HG03064 (cell line): ENCODE data around the gene CCDC146.
"Not testable (repeated sequence)": the region's sequence is repeated elsewhere in the genome, so short reads cannot be mapped to it uniquely, and the experiment has no call there.

Source experiments
- ATAC-seq: cut with Tn5 transposase; IDR thresholded peaks from one replicate; pipeline ENCODE4 v1.9.1; 2021; ENCODE audit warnings: low read depth; ENCODE audit not compliant: unreplicated experiment

The CCDC146 gene

DNA sequence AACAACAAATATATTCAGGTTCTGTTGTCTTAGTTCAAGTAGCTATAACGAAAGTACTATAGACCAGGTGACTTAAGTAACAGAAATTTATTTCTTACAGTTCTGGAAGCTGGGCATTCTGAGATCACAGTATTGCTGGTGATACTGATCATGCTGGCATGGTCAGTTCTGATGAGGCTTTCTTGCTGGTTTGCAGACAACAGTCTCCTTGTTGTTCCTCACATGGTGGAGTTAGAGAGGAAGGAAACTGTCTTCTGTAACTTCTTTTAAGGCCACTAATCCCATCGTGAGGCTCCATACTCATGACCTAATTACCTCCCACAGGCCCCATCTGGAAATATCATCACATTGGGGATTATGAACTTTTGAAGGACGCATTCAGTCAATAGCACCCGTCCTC lies 17.9 kb downstream of the CCDC146 start:
- ATAC-seq, result not testable (repeated sequence)

DNA sequence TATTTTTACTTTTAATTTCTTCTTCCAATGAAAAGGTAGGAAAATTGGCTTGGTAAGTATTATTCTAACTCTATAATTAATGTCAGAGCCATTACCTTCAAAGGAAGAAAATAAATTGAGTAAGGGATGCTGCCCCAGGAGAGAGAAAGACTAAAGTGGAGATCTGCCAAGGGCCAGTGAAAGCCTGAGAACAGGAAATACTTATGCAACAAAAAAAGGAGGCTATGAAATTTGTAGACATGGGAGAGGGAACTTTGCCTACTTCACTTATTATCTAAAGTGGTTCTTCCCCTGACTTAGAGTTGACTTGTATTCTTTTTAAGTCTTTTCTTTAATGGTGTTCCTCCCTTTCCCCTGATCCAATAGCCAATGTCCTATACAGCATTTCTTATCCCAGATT lies 29.8 kb downstream of the CCDC146 start:
- ATAC-seq, result not testable (repeated sequence)

DNA sequence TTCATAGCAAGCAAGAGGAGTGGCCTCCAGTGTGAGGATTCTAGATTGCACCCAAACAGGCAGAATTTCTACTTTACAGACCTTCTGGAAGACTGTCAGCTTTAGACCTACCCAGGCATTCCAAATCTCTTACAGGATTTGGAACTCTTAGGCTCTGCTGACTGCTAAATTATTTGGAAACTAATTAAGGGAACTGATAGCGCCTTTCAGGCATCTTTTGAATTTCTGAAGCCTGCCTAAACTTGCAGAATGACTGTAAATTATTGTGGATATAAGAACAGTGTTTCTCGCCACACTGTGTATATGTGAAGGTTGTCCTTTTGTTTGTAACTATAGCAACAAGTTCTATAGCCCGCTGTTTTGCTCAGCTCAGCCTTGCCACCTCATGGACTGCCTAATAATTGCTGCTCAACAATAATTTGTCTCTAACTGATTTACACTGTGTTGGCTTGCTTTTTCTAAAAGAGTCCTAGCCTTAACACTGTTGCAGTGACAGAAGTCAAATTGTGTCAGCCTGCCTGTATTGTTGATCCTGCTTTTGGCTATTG lies 32.6 kb downstream of the CCDC146 start:
- ATAC-seq, result peak; percentile 38

DNA sequence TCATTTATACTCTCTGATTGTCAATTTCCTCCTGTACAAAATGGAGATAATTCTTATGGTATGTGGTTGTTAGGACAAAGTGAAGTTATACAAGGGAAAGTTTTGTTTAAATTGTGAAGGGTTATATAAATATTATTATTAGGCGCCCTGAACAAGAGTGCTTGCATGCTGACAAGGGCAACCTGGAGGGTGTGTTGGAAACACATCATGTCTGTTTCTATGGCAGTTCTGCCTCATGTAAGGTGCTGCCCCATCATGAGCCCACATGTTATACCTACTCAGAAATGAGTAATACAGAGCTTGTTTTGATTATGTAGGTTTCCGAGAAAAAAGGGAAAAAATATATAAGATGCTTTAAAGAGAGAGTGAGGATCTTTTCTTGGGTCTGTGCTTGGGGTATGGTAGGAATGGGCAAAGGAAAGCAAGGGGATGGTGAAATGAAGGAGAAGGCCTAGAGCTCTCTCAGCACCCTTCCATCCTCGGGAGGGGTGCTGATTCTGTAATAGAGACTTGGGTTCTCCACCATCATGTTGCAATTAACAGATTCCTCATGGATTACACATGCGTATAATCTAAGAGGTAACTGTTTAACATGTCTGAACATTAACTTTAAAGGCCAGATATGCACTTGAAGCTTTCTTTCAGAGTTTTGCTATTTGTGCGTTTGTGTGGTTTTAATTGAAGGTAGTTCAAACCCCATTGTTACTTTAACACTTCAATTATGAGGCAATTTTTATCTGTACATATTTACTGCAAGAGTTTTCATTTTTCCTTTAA lies 33.4 kb downstream of the CCDC146 start:
- ATAC-seq, result not testable (repeated sequence)

DNA sequence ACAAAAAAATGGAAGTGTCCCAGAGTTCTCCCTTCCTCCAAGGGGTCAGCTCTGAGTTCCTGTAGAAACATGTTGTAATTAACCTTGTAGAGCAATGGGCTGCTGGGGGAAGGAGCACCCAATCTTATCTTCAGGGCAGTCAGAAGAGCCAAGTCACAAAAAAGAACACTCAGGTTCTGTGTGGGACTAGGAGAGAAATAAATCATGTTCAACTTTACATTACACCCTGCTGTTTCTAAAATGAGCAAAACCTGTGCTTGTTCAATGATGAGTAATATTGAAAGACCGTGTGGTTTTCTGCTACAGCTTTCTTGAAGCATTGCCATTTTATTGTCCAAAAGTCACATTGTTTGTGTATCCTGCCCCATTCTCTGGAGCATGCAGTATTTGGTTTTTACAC lies 34.6 kb downstream of the CCDC146 start:
- ATAC-seq, result peak; percentile 84

DNA sequence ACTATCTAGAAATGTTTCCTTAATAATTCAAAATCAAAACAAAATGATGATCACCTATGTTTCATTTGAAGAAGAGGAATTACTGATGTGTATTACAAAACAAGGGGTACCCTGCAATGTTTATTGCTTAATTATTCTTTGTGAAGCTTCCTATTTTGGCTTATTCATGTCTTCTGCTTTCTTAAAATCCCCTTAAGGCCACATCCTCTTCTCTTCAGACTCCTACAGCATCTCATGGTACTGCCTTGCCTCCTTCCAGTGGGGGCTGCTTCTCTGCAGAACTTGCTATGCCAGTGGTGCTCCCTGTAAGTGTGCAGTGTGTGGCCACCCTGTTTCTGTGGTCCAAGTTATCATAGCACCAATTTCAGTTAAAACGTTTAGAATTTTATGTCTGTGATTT lies 35.0 kb downstream of the CCDC146 start:
- peak; percentile 59 for ATAC-seq

DNA sequence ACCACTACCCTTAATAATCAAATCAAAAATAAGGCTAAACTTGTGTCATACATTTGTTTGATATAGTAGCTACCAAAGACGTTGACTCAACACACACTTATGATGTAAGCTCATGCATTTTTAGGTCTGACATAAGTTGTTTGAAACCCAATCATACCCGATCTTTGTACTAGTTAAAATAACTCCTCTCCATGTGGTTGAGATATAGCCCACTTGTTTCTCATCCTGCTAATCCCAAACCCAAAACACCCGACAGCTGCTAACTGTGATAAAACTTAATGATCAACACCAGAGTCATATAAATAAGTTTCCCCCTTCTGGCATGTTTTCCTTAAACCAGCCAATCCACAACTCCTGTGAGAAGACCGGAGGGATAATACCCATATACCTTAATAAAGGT lies 48.7 kb downstream of the CCDC146 start:
- not testable (repeated sequence) for ATAC-seq

DNA sequence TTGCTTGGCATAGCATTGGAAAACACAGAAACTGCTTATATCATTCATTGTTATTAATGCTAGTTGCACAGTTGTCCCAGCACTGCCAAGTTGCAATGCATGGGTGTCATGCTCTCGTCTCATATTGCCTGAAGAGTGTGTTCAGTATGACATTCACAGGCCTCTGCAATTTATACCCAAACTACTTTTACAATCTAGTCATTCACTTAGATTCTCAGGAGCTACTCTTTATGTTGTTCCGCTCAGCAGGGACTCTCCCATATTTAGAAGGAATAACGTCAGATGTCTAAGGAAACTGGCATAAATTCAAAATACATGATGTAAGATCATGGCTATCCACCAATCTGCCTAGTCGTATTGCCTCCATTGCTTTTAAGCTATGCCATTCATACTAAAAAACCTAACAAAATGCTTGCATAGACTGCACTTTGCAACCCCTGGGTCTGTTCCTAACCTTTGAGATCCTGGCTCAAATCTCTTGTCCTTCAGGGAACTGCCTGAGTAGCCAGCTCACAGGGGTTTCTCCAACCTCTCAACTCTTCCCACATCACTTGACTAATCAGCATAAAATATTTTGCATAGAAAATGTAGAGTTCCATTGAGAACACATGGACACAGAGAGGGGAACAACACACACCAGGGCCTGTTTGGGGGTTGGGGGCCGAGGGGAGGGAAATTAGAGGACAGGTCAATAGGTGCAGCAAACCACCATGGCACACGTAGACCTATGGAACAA lies 50.2 kb downstream of the CCDC146 start:
- not testable (repeated sequence) for ATAC-seq

DNA sequence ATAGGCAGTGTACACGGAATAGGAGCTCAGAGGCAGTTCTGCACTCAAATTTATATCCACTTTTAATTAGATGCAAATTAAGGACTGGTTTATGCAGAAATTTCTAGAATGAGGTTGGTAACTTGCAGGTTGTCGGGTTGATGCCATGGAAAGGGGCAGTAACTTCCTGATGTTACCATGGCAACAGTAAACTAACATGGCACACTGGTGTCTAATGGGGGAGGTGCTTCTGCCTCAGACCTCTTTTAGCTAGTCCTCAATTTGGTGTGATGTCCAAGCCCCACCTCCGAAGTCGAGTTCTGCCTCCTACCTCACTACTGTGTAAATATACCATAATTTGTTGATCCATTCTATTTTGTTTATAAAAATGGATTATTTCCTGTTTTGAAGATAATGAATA lies 52.0 kb downstream of the CCDC146 start:
- ATAC-seq, result not testable (repeated sequence)

DNA sequence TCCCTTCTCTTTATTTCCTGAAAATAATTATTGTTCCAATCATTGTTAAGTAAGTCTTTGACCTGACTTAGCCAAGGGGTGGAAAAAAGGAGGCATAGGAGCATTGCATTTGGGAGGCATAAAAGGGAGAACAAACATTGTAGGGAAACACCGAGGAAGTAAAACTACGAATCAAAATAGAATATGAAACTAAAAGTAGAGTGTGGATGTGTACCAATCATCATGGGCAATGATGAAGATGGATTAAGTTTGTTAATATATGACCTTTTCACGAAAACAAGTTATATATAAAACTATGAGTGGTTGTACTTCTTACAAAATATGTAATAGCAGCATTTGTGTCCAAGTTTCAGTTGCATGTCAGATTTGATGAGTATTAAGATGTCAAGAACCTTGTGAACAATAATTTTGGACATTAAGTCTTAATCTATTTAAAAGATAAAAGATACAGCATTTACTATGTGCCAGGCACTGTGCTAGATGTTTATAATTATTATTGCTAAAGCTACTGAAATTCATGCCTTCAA lies 52.9 kb downstream of the CCDC146 start:
- peak; percentile 61 for ATAC-seq

DNA sequence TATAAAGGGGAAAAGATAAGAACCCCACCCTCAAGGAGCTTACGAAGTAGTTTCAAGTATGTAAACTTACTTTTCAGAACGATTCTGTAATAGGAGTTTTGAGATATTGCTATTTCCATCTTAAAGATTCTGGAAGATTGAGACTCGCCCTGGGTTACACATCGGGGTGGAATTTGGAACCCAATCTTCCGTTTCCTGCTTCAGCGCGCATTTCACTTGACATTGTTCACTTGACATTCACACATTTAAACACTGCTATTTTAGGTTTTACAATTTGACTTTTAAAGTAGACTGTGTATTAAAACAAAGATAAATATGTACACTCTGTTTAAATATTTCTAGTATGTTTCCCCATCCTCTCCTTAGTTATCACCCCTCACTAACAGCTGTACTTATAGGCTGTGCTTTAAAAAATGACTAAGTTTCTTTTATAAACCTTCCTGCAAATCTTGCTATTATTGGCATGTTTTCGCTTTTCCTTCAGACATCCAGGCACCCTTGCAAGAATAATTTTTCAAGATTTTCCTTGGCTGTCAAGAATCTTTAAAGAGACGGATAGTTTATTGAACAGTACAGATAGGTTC lies 55.0 kb downstream of the CCDC146 start:
- ATAC-seq, result not testable (repeated sequence)

DNA sequence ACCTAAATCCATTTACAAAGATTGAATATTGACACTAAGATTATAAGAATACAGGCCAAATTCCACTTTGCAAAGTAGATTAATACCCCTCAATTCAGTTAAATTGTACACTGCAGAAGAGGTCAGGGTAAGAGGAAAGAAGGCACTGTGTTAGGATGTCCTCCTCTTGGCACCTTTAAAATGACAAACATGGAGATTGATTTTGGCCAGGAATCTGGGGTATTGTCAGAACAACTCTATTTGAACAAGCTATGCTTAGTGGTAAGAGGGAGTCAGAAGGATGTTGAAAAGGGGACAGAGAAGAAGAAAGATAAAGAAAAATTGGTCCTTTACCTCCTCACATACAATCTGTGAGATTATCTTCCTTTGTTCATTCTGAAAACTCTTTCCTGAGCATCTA lies 55.6 kb downstream of the CCDC146 start:
- ATAC-seq, result not testable (repeated sequence)

DNA sequence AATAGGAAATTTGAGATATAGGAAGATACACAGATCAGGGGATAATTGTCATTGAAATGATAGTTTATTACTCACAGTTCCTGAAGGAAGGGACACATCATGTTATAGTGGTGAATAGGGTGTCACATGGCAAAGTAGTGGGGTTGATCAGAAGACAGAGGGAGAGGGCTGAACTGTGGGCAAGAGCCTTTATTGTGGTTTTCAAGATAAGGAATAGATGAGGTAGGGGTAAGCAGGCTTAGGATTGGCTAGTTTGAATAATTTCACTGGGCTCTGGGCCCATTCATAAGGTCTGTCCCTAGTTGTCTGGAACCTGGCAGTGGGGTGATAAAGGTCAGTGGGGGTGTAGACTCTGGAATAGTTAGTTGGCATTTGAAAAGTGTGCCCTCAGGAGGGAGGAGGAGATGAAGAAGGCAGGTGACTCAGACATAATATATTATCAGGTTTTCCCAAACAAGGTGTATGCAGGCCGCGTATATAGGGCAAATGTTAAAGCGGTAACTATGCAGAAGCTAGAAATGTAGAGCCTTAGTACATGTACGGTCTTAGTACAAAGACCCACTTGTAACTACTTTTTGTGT lies 58.7 kb downstream of the CCDC146 start:
- ATAC-seq, result no peak

DNA sequence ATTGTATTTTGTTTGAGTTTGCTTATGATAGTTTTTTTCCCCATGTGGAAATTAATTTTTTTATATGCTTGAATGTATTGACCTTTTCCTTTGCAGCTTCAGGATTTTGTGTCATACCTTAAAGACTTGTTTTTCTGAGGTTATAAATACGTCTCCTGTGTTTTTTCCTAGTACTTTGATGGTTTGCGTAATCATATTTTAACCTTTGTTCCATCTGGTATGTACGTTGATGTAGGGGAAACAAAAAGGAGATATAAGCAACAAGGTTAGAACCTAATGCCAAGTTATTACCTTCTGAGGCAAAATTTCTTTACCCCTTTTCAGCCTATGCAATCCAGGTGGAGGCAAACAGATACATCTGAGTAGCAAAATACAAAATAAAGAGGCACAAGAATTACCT lies 59.3 kb downstream of the CCDC146 start:
- no peak for ATAC-seq

DNA sequence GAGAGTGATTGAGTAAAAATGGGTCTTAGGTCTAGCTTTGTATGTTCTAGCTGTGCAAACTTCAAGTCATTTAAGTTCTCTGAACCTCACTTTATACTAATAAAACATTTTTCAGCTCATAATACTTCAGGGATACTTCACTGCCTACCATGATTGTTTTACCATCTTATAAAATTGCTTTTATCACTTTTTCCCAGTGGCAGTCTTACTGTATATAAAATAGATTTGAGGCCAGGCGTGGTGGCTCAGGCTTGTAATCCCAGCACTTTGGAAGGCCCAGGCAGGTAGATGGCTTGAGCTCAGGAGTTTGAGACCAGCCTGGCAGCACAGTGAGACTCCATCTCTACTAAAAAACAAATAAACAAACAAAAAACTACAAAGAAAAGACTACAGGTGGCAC lies 59.8 kb downstream of the CCDC146 start:
- no peak for ATAC-seq

DNA sequence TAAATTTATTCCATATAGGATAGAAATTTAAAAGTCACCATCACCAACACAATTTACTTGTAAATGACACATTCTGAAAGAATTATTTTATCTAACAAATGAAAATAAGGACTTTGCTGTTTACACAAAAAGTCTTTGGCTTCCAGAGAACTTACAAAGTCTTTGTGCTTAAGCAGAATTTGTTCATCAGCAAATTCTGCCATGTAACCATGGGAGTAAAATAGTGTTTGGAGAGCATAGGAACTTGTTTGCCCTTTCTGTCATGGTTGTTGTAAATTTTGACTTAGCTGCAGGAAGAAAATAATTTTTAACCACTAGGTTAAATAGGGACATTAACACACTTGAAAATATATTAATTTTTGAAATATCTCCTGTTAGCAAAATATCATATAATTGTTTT lies 62.0 kb downstream of the CCDC146 start:
- no peak for ATAC-seq

DNA sequence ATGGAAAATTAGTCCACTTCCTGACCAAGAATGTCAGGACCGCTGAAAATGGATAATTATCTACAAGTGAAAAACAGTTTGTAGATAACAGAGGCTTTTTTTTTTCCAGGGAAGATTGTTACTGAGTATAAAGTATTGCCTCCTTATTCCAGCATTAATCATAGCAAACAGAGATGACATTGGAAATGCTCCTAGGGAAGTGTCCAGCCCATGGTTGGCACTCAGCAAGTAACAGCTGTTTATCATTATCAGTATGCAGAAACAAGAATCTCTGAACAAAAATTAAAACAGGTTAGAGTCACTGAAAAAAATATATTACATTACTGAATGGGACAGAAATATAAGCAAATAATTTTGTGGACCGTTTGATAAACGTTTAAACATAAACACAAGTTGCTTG lies 62.6 kb downstream of the CCDC146 start:
- no peak for ATAC-seq

DNA sequence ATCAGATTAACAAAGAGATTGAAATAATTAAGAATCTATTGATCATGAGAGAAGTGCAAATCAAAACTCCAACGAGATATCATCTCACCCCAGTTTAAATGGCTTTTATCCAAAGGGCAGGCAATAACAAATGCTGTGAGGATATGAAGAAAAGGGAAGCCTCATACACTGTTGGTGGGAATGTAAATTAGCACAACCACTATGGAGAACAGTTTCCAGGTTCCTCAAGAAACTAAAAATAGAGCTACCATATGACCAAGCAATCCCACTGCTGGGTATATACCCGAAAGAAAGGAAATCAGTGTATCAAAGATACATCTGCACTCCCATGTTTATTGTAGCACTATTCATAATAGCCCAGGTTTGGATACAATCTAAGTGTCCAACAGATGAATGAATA lies 63.5 kb downstream of the CCDC146 start:
- ATAC-seq, result no peak

DNA sequence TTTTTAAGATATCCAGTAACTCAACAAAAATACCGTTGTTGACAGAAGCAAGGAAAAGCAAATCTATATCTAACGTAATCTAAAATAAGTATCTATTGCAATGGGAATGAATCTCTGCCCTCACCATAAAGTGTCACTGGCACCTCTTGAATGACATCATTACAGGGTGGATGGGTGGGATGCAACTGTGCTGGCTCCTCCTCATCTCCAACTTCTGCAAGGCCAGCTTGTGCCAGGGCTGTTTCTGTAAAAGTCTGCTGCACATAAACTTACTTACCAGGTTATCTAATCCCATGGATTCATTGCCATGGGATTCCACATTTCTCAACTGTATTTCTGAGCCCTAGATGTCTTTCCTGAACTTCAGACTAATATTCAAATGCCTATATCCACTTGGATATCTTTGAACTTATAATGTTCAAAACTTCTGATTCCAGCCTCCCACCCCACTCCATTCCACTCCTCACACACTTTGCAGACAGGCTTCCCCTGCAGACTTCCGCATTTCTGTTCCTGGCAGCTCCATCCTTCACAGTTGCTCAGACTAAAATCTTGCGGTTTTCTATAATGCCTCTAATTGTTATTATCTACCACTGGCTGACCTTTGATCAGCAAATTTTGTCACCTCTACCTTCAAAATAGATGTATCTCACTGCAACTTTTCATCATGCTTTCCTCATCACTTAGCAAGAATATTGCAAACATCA lies 66.5 kb downstream of the CCDC146 start:
- ATAC-seq, result no peak

DNA sequence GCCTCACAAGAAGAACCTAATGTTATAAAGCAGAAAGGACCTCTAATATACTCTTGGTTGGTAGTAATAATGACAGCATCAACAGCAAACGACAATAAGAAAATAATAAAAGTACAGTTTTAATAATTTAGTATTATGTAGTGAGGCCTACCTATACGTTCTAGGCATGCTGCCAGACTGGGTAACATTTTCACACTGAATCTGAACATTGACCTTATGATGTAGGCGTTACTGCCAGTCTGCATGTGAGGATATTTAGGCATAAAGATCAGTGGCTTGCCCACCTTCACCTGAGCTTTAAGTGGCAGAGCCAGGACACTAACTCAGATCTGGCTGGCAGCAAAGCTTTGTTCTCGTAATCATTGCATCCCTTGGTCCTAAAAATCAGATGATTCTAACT lies 74.7 kb downstream of the CCDC146 start:
- ATAC-seq, result no peak
